ENCODE measurements around the gene GID8. TPM values are rescaled to one million over a fixed set of nuclear protein-coding genes. Genes with fewer than 3 reads are reported as not detected.
A peak's percentile ranks its signal among the peaks of the same experiment; 100 is the strongest.

Gene GID8
- polyA plus RNA-seq, 1 of the 3 experiments (the other 2 are of a cell fraction) = 18.1 TPM

GRCh38 chr20:62946918-62947317, 9.0 kb downstream of the GID8 start:
- Histone ChIP-seq H3K36me3 (replicated peaks in 1 of 2; ENCODE audit: control insufficient read depth in 1 of 2, insufficient read depth in 2 of 2, low read length in 1 of 2) (peaks cover 51 to 73% of the 10 kb centered on the region in 2 experiments), H3K79me2 (ENCODE audit: insufficient read depth) (peaks cover 24% of the 10 kb centered on the region), H3K27me3 (ENCODE audit: insufficient read depth) (no peaks in the 10 kb centered on the region), H3K9me3 (no peaks in the 10 kb centered on the region), H3F3A (replicated peaks; ENCODE audit: insufficient read depth) (no peaks in the 10 kb centered on the region), H4K20me1 (ENCODE audit: insufficient read depth) (peaks cover 5% of the 10 kb centered on the region; the same call in 1 of the 2 replicates), H3K4me3 (ENCODE audit: low read depth in 2 of 2, low read length in 1 of 2) (no peak overlapping the region), H3K27ac (ENCODE audit: low read depth in 2 of 2, low read length in 1 of 2) (no peak overlapping the region; a peak in 1 of 4 replicates), H3K9ac (no peak overlapping the region), H3K4me2 (no peak overlapping the region), H2AFZ (ENCODE audit: low read depth) (no peak overlapping the region), H3K9me2 (no peaks in the 10 kb centered on the region), H3K4me1 (ENCODE audit: control insufficient read depth in 1 of 2, insufficient read depth in 2 of 2, low read depth in 1 of 2, low read length in 1 of 2) (peaks cover 0 to 16% of the 10 kb centered on the region in 2 experiments; a peak in 2 of 4 replicates)
- ChIA-PET CTCF (interaction anchor here (0.9 to 1.7 kb wide), 3 partner anchors 17 to 62 kb away, joined by 3 to 5 read pairs (median 5); no protein-coding TSS in a partner anchor), POLR2A (interaction anchor here (1.2 kb wide), 1 partner anchor 9 kb away, joined by 3 read pairs; the partner anchor contains the start of gene GID8)
- WGBS (ENCODE audit: low lambda C conversion rate) = 64% methylated on average over 10 of the region's 10 CpGs
- peak; percentile 79 for DNase-seq
- TF ChIP-seq GATA2 (CRISPR knock-in tag; IDR thresholded peaks at IDR 0.05) (peak; percentile 75), TAF1 (IDR thresholded peaks at IDR 0.05; ENCODE audit: borderline replicate concordance, low read depth, low read length) (no peak), YY1 (IDR thresholded peaks at IDR 0.05; ENCODE audit: low read depth) (no peak), EZH2phosphoT487 (IDR thresholded peaks at IDR 0.05; ENCODE audit: borderline replicate concordance, low read depth) (no peak), IRF3 (IDR thresholded peaks at IDR 0.05; ENCODE audit: low read depth, low read length) (no peak), CTCF (IDR thresholded peaks at IDR 0.05) (no peak), FOSL2 (IDR thresholded peaks at IDR 0.05; ENCODE audit: borderline replicate concordance, low read depth) (no peak), FOXJ3 (CRISPR knock-in tag; IDR thresholded peaks at IDR 0.05) (no peak), GABPA (IDR thresholded peaks at IDR 0.05; ENCODE audit: low read depth) (no peak), SMC3 (IDR thresholded peaks at IDR 0.05; ENCODE audit: low read depth, low read length) (no peak), ZBTB33 (IDR thresholded peaks at IDR 0.05; ENCODE audit: borderline replicate concordance, low read depth) (no peak), NRF1 (IDR thresholded peaks at IDR 0.05; ENCODE audit: low read depth, low read length) (no peak), RXRA (IDR thresholded peaks at IDR 0.05; ENCODE audit: borderline replicate concordance, low read depth) (no peak), JUND (IDR thresholded peaks at IDR 0.05) (no peak), NFIC (IDR thresholded peaks at IDR 0.05; ENCODE audit: borderline replicate concordance) (no peak), RCOR1 (IDR thresholded peaks at IDR 0.05; ENCODE audit: low read length) (peak; percentile 93), POLR2AphosphoS5 (IDR thresholded peaks at IDR 0.05; ENCODE audit: low read depth, low read length) (no peak), EP300 (IDR thresholded peaks at IDR 0.05; ENCODE audit: borderline replicate concordance in 1 of 2, low read depth in 1 of 2, low read length in 1 of 2) (peak in 1 of 2 experiments; percentile 59; a peak in 2 of 4 replicates), USF2 (IDR thresholded peaks at IDR 0.05; ENCODE audit: borderline replicate concordance, low read depth, low read length) (peak; percentile 40; the same call in 1 of the 2 replicates), RFX5 (IDR thresholded peaks at IDR 0.05; ENCODE audit: low read length) (no peak), SIN3A (IDR thresholded peaks at IDR 0.05; ENCODE audit: borderline replicate concordance, low read depth, low read length) (no peak)
- TF ChIP-seq, protein P1, sequence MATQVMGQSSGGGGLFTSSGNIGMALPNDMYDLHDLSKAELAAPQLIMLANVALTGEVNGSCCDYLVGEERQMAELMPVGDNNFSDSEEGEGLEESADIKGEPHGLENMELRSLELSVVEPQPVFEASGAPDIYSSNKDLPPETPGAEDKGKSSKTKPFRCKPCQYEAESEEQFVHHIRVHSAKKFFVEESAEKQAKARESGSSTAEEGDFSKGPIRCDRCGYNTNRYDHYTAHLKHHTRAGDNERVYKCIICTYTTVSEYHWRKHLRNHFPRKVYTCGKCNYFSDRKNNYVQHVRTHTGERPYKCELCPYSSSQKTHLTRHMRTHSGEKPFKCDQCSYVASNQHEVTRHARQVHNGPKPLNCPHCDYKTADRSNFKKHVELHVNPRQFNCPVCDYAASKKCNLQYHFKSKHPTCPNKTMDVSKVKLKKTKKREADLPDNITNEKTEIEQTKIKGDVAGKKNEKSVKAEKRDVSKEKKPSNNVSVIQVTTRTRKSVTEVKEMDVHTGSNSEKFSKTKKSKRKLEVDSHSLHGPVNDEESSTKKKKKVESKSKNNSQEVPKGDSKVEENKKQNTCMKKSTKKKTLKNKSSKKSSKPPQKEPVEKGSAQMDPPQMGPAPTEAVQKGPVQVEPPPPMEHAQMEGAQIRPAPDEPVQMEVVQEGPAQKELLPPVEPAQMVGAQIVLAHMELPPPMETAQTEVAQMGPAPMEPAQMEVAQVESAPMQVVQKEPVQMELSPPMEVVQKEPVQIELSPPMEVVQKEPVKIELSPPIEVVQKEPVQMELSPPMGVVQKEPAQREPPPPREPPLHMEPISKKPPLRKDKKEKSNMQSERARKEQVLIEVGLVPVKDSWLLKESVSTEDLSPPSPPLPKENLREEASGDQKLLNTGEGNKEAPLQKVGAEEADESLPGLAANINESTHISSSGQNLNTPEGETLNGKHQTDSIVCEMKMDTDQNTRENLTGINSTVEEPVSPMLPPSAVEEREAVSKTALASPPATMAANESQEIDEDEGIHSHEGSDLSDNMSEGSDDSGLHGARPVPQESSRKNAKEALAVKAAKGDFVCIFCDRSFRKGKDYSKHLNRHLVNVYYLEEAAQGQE (IDR thresholded peaks at IDR 0.05; ENCODE audit: low read depth, low read length) = no peak
- TF ChIP-seq, protein P2, sequence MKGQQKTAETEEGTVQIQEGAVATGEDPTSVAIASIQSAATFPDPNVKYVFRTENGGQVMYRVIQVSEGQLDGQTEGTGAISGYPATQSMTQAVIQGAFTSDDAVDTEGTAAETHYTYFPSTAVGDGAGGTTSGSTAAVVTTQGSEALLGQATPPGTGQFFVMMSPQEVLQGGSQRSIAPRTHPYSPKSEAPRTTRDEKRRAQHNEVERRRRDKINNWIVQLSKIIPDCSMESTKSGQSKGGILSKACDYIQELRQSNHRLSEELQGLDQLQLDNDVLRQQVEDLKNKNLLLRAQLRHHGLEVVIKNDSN (IDR thresholded peaks at IDR 0.05; ENCODE audit: borderline replicate concordance, low read depth) = no peak

All from SK-N-SH (cell line).